GM18951 (cell line): Measurements from ENCODE around the gene LRRC25.
A peak's percentile ranks its signal among the peaks of the same experiment; 100 is the strongest.

Experiments used
- POLR2A ChIP-seq: IDR thresholded peaks from 4 replicates; pipeline ENCODE4 v1.6.1; 2011; ENCODE audit warnings: mild to moderate bottlenecking; ENCODE audit not compliant: insufficient read length, insufficient read depth; ENCODE audit errors: extremely low read depth
- in situ Hi-C: fragments of 300-500 bp; cut with MboI; formaldehyde crosslinking; loops from one replicate; pipeline ENCODE4 v1.12.0; 2022; ENCODE audit warnings: low sequenced_read_pairs, mixed read lengths, inconsistent platforms; ENCODE audit not compliant: unreplicated experiment

LRRC25 gene

GRCh38 chr19:18396471-18397241, 766 bp downstream of the LRRC25 start:
- no peak for TF ChIP-seq POLR2A
- in situ Hi-C loops = no loop called here

GRCh38 chr19:18393836-18394235, 3.6 kb downstream of the LRRC25 start:
- in situ Hi-C loops = no loop called here
- TF ChIP-seq POLR2A = no peak

DNA sequence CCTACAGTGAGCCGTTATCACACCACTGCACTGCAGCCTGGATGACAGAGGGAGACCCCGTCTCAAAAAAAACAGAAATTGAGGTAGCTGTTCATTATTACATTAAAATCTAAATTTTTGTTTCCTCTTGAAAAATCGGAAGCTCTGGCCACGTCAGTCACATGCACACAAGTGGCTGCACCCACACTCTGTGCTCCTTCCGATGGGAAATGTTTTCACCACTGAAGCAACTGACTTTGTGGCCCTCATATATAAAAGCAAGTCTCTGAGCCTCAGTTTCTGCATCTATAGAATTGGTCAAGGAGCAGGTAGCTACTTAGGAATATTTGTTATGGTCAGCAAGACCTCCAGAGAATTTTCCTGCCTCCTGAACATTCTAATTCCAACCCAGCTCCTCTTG, 4.5 kb downstream of the LRRC25 start:
- TF ChIP-seq POLR2A = no peak
- in situ Hi-C loops = no loop called here

DNA sequence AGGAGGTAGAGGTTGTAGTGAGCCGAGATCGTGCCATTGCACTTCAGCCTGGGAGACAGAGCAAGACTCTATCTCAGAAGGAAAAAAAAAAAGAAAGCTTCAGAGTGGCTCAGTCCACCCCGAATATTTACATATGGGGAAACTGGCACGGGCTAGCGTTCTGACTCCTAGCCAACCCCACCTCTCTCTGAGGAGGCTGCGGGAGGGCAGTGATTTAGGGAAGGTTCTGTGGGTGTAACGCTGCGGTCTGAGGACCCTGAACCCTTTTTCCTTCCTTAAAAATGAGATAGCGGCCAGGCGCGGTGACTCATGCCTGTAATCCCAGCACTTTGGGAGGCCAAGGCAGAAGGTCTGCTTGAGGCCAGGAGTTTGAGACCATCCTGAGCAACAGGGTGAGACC, 5.0 kb downstream of the LRRC25 start:
- in situ Hi-C loops = no loop called here
- TF ChIP-seq POLR2A = no peak

GRCh38 chr19:18391509-18392075, 5.8 kb downstream of the LRRC25 start:
- in situ Hi-C loops = no loop called here
- no peak for TF ChIP-seq POLR2A

DNA sequence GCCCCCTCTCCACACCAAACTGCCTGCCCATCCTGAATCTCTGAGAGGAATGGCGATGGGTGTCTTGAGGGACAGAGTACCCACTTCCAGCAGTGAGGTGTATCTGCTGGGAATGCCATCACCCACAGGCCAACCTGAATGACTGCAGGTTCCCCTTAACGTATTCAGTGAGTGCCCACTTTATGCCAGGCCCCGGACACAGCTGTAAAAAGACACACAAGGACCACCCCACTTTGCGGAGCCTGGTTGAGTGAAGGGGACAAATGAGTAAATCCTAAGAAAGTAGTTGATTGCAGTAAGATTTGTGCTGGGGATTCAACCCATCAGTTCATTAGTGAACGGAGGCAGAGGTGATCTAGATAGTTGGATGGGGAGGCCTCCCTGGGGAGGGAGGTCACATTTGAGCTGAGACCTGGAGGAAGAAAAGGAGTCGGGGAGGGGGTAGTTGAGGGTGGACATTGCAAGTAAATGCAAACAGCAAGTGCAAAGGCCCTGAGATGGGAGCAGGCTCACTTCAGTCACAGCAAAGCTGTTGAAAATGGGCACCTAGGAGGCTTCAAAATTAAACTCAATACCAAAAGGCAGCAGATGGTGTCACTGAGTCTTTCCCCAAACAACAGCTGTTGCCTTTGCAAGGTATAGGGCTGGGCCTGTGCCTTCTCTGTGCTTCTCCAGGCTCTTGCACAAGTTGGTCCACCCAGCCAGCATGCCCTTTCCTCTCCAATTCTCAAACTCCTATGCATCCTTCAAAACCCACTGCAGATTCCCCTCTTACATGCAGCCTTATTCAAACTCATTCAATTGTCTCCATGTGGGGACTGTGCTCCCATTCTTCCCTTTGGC, 7.1 kb downstream of the LRRC25 start:
- TF ChIP-seq POLR2A = no peak
- in situ Hi-C loops = no loop called here

- in situ Hi-C loops = no loop called here
- no peak for TF ChIP-seq POLR2A
These were observed 7.7 kb downstream of the LRRC25 start for GRCh38 chr19:18389726-18390064.

GRCh38 chr19:18388960-18389725, 8.3 kb downstream of the LRRC25 start:
- TF ChIP-seq POLR2A = no peak
- in situ Hi-C loops = no loop called here

DNA sequence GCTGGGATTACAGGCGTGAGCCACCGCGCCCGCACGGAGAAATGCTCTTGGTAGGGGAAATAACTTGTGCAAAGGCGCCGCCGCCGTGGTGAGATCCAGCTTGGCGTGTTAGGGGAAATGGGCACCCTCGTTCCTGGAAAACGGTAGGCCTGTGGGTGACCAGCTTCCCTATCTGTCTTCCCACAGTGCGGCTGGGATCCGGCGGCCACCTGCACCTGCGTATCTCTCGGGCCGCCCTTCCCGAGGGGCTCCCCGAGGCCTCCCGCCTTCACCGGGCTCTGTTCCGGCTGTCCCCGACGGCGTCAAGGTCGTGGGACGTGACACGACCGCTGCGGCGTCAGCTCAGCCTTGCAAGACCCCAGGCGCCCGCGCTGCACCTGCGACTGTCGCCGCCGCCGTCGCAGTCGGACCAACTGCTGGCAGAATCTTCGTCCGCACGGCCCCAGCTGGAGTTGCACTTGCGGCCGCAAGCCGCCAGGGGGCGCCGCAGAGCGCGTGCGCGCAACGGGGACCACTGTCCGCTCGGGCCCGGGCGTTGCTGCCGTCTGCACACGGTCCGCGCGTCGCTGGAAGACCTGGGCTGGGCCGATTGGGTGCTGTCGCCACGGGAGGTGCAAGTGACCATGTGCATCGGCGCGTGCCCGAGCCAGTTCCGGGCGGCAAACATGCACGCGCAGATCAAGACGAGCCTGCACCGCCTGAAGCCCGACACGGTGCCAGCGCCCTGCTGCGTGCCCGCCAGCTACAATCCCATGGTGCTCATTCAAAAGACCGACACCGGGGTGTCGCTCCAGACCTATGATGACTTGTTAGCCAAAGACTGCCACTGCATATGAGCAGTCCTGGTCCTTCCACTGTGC, 9.1 kb downstream of the LRRC25 start:
- in situ Hi-C loops = no loop called here
- TF ChIP-seq POLR2A = peak; percentile 60

GRCh38 chr19:18386543-18387271, 10.7 kb downstream of the LRRC25 start:
- no peak for TF ChIP-seq POLR2A
- in situ Hi-C loops = no loop called here

DNA sequence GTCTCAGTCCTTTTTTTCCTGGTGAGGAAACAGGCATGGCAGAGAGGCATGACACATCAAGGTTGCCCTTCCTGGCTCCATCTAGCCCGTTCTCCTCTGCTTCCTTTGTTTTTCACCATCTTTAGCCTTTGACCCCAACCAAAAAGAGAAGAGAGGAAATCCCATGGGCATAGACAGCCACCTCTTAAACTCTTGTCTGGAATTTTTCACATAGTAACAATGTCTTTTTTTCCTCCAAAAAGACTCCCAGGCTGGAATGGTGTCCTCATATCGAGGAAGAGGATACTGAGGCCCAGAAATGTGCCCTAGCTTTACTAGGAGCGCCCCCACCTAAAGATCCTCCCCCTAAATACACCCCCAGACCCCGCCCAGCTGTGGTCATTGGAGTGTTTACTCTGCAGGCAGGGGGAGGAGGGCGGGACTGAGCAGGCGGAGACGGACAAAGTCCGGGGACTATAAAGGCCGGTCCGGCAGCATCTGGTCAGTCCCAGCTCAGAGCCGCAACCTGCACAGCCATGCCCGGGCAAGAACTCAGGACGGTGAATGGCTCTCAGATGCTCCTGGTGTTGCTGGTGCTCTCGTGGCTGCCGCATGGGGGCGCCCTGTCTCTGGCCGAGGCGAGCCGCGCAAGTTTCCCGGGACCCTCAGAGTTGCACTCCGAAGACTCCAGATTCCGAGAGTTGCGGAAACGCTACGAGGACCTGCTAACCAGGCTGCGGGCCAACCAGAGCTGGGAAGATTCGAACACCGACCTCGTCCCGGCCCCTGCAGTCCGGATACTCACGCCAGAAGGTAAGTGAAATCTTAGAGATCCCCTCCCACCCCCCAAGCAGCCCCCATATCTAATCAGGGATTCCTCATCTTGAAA, 11.5 kb downstream of the LRRC25 start, which contains the start of gene GDF15:
TSS of gene GDF15 (plus strand) at position 484 of the 868 bp plus-strand sequence. CDS start at position 516, 32 bp downstream.
- peak; percentile 70 for TF ChIP-seq POLR2A
- in situ Hi-C loops = no loop called here
